Thoracic aorta (tissue), 2 donors: ENCODE data around the gene ATRN. TPM values are rescaled to one million over a fixed set of nuclear protein-coding genes. Genes with fewer than 3 reads are reported as not detected.
"Not testable (repeated sequence)": the region's sequence is repeated elsewhere in the genome, so short reads cannot be mapped to it uniquely, and the experiment has no call there.

Source experiments
- ATAC-seq: fragments of 150-250 bp; one replicate; pipeline ENCODE4 v1.8.0; 2017; ENCODE audit warnings: low read depth; ENCODE audit not compliant: insufficient number of reproducible peaks, low FRiP score
- DNase-seq: peaks from one replicate; pipeline ENCODE4 v3.0.0-alpha.2; 2020; ENCODE audit warnings: low spot score
- H3K27ac ChIP-seq, 2 donors: fragments of 200-600 bp; sonication (generic); 1 replicate in 1 of 2; 2 replicates in 1 of 2; pipeline ENCODE4 v1.5.1; 2016; ENCODE audit warnings: mild to moderate bottlenecking in 2 of 2, moderate library complexity in 2 of 2
- H3K27me3 ChIP-seq: fragments of 200-600 bp; sonication (generic); replicated peaks from 2 replicates; pipeline ENCODE4 v1.6.0; 2016; ENCODE audit warnings: mild to moderate bottlenecking; ENCODE audit not compliant: insufficient read depth
- H3K36me3 ChIP-seq: fragments of 200-600 bp; sonication (generic); one replicate; pipeline ENCODE4 v1.5.1; 2016
- H3K4me1 ChIP-seq, 2 donors: fragments of 200-600 bp; sonication (generic); 1 replicate in 1 of 2; 2 replicates in 1 of 2; pipeline versions ENCODE4 v1.5.1 to v1.6.0; 2016; ENCODE audit warnings: low read depth in 2 of 2, mild to moderate bottlenecking in 1 of 2; ENCODE audit not compliant: control insufficient read depth in 1 of 2
- H3K4me3 ChIP-seq: fragments of 200-600 bp; sonication (generic); 2 replicates; pipeline ENCODE4 v1.5.1; 2016; ENCODE audit warnings: mild to moderate bottlenecking
- H3K9me3 ChIP-seq: fragments of 200-600 bp; sonication (generic); 2 replicates; pipeline ENCODE4 v1.5.1; 2016
- CTCF ChIP-seq: fragments of 200-600 bp; sonication (generic); IDR thresholded peaks from one replicate; pipeline ENCODE4 v1.5.1; 2019; ENCODE audit warnings: antibody characterized with exemption
- total RNA-seq, 2 donors: library from RNA; depleted of rRNA; stranded (reverse); fragments of >200 nt; gene quantifications; one replicate each; pipeline versions ENCODE4 v1.1.0 to v1.2.3, GENCODE V29; 2016

The ATRN gene
- total RNA-seq, 2 donors from 2014 or later: 25.0 to 32.9 TPM

GRCh38 chr20:3521852-3522740 is 51.3 kb downstream of the ATRN start:
- no peak for TF ChIP-seq CTCF
- Histone ChIP-seq H3K9me3 (no peaks in the 10 kb centered on the region), H3K27ac (no peak overlapping the region), H3K4me1 (no peaks in the 10 kb centered on the region), H3K27me3 (no peaks in the 10 kb centered on the region), H3K36me3 (no peaks in the 10 kb centered on the region), H3K4me3 (no peak overlapping the region)
- DNase-seq (no peak), ATAC-seq (no peak)

- not testable (repeated sequence) for H3K36me3 ChIP-seq
Measured at GRCh38 chr20:3524696-3525095, 53.9 kb downstream of the ATRN start.

GRCh38 chr20:3532089-3532615 is 61.3 kb downstream of the ATRN start:
- TF ChIP-seq CTCF: no peak
- DNase-seq: no peak
- no peak for ATAC-seq
- Histone ChIP-seq H3K36me3 (no peaks in the 10 kb centered on the region), H3K4me1 (no peaks in the 10 kb centered on the region), H3K27me3 (no peaks in the 10 kb centered on the region), H3K27ac (no peak overlapping the region), H3K9me3 (no peaks in the 10 kb centered on the region), H3K4me3 (no peak overlapping the region)

More at GRCh38 chr20:3524696-3525095, 53.9 kb downstream of the ATRN start:
- DNase-seq, H3K4me1 ChIP-seq, H3K27me3 ChIP-seq, ATAC-seq, H3K27ac ChIP-seq, H3K9me3 ChIP-seq, H3K4me3 ChIP-seq: not testable (repeated sequence)

- not testable (repeated sequence) for H3K27ac ChIP-seq, H3K4me1 ChIP-seq, DNase-seq, H3K9me3 ChIP-seq, H3K27me3 ChIP-seq, H3K36me3 ChIP-seq, H3K4me3 ChIP-seq, ATAC-seq
Measured at GRCh38 chr20:3537733-3538132, 66.9 kb downstream of the ATRN start.

GRCh38 chr20:3539311-3540107 is 68.7 kb downstream of the ATRN start:
- peak overlapping the region; percentile 11 for H3K4me3 ChIP-seq
- peaks cover 0 to 7% of the 10 kb centered on the region in 2 donors for H3K4me1 ChIP-seq
- TF ChIP-seq CTCF: no peak
- DNase-seq (no peak), ATAC-seq (no peak)
- peaks cover 3% of the 10 kb centered on the region for H3K36me3 ChIP-seq
- H3K27ac ChIP-seq: peak overlapping the region; percentile 21 to 39
- no peaks in the 10 kb centered on the region for H3K9me3 ChIP-seq
- H3K27me3 ChIP-seq: no peaks in the 10 kb centered on the region
